Measurements from ENCODE around the gene JMJD7. TPM values are rescaled to one million over a fixed set of nuclear protein-coding genes. Genes with fewer than 3 reads are reported as not detected.
"Not testable (repeated sequence)": the region's sequence is repeated elsewhere in the genome, so short reads cannot be mapped to it uniquely, and the experiment has no call there.

JMJD7 gene
- polyA plus RNA-seq, 1 donor from 2014 or later: 15.6 TPM

DNA sequence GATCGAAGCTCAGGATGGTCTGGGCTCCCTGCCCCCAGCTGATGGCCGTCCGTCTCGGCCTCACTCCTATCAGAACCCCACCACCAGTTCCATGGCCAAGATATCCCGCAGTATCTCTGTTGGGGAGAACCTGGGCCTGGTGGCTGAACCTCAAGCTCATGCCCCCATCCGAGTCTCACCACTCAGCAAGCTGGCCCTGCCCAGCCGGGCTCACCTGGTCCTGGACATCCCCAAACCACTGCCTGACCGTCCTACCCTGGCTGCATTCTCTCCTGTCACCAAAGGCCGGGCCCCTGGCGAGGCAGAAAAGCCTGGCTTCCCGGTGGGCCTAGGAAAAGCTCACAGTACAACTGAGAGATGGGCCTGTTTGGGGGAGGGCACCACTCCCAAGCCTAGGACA is 4.4 kb upstream of the JMJD7 start:
- no peaks in the 10 kb centered on the region for H3K9me3 Mint-ChIP-seq
- no peaks in the 10 kb centered on the region for H3K27me3 Mint-ChIP-seq
- peaks cover 2% of the 10 kb centered on the region for H3K36me3 Mint-ChIP-seq
- H3K27ac Mint-ChIP-seq: no peak overlapping the region
- peak overlapping the region in 1 of 4 donors; percentile 32 for H3K4me3 Mint-ChIP-seq
- H3K4me1 Mint-ChIP-seq: peaks cover 2 to 7% (median 4%) of the 10 kb centered on the region in 3 donors

DNA sequence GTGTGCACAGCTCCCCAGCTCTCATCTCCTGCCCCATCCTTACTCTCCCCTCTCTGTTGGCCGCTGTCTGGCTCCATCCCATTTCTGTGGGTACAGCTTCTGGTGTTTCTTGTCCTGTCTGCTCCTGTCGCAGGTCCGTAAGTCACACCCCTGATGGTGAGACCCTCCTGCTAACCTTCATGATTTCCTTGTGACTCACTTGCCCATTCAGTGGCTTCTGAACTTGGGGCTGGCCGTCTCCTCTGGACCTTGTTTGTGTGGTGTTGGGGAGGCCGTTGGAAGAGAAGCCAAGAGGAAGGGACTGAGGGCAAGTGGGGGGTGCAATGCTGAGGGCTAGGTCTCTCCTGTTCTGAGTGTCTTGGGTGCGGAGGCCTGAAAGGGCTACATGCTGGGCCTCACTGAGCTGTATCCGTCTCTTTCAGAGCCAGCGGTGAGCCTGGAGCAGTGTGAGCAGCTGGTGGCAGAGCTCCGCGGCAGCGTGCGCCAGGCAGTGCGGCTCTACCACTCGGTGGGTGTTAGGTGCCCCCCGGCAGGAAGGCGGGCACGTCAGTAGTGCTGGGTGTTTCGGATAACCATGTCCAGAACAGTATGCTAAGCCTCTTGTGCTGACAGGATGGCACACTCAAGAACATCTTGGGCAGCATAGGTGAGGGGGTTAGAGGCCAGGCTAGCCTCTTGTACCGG is 3.7 kb upstream of the JMJD7 start:
- H3K27me3 Mint-ChIP-seq: peaks cover 5% of the 10 kb centered on the region
- peaks cover 7 to 12% (median 9%) of the 10 kb centered on the region in 3 donors for H3K4me1 Mint-ChIP-seq
- no peaks in the 10 kb centered on the region for H3K9me3 Mint-ChIP-seq
- H3K4me3 Mint-ChIP-seq: peak overlapping the region in 2 of 4 donors; percentile 18 to 68
- H3K27ac Mint-ChIP-seq: no peak overlapping the region
- no peaks in the 10 kb centered on the region for H3K36me3 Mint-ChIP-seq

DNA sequence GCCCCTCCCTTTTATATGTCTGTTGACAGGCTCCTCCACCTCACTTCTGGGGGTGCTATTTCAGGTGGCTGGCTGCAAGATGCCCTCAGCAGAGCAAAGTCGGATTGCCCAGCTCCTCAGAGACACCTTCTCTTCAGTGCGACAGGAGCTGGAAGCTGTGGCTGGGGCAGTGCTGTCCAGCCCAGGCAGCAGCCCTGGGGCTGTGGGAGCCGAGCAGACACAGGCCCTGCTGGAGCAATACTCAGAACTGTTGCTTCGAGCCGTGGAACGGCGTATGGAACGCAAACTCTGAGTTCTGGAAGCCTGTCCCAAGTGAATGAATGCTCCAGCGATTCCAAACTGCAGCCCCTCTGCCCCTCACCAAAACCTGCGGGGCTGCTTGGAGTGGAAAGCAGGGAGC is 2.7 kb upstream of the JMJD7 start:
- Mint-ChIP-seq H3K27me3 (peaks cover 5% of the 10 kb centered on the region), H3K4me3 (peak overlapping the region in 1 of 4 donors; percentile 68), H3K36me3 (no peaks in the 10 kb centered on the region), H3K4me1 (peaks cover 7 to 12% (median 9%) of the 10 kb centered on the region in 3 donors), H3K9me3 (no peaks in the 10 kb centered on the region), H3K27ac (no peak overlapping the region)

DNA sequence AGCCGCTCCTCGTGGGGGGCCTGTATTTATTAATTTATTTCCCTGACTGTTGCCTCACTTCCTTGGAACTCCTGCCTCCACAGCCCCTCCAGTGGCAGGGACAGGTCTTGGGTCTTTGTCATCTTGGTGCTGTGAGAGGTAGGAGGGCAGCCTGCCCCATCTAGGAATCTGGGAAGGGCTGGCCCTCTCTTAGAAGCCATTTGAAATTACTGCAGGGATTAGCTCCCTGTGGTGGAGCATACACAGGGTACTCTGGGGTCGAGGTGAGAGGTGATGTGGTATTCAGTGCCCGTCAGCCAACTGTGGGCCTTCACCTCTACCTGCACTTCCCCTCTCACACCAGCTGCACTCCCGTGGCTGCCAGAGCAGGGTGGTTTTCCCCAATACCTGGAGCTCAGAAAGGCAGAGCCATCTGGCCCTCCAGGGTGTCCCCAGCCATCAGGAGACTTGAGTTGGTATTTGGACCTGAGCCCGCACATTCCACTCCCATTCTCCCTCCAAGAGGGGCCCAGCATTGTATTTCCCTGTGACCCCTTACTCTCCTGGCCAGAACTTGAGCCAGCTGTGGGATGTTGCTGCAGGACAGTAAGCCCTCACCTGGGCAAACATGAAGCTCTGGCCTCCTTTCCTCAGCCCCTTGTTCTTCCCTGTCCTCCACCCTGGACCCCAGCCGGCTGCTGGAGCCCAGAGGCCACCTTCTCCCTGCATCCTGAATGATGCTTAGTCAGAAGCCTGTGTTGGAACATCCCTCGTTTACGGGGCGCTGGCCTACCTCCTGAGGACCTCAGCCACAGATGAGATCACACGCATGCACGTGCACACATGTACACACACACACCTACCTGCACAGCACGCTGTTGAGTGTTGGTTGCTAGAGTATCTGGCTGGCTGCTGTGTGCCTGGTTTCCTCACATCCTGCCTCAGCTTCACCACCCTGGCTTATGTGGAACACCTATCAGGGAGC is 2.0 kb upstream of the JMJD7 start:
- Mint-ChIP-seq H3K4me3 (peak overlapping the region; percentile 54 to 90 (median 80)), H3K27me3 (peaks cover 5% of the 10 kb centered on the region), H3K9me3 (no peaks in the 10 kb centered on the region), H3K27ac (peak overlapping the region in 1 of 3 donors; percentile 9), H3K4me1 (peaks cover 7 to 12% (median 9%) of the 10 kb centered on the region in 3 donors), H3K36me3 (no peaks in the 10 kb centered on the region)

DNA sequence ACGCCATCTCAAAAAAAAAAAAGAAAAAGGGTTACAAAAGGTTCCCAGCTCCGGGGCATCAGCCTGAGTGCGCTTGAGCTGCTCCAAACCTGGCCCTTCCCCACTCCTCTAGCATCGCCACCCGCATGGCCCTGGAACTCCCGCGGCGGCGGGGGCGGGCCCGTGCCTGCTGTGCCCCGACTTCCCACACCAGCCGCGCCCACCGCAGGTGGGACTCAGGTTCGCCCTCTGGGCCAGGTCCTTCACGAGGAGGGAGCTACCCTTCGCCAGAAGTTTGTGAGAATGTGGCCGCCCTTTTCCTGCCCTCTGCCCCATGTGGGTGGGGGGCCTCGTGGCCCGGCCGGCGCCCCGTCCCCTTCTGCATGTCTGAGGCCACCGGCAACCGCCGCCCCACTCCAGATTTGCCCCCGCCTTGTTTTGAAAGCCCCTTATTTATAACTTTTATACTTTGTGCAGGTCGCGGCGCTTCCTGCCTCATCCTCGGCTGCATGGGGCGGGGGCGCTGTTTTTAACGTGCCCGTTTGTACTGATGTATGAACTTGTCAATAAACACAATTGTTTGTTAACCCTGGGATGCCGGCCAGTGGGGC is 507 bp upstream of the JMJD7 start:
- Mint-ChIP-seq H3K27ac (peak overlapping the region; percentile 13 to 76 (median 66)), H3K4me1 (peaks cover 7 to 14% (median 9%) of the 10 kb centered on the region in 3 donors), H3K27me3 (peaks cover 5% of the 10 kb centered on the region), H3K4me3 (peak overlapping the region; percentile 85 to 100 (median 96)), H3K36me3 (no peaks in the 10 kb centered on the region), H3K9me3 (no peaks in the 10 kb centered on the region)

DNA sequence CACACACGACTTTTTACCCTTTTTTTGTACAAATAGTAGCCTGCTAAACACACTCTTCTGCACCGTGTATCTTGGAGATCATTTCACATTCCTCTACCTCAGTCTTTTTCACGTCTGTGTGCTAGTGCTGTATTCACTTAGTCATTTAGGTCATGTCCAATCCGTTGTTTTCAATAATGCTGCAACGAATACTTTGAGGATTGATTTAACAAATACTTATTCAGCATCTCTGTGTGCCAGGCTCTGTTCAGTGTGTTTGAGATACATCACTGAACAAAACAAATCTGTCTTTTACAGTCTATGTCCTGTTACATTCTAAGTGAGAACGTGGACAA is 882 bp downstream of the JMJD7 start:
- H3K27me3 Mint-ChIP-seq: peaks cover 5% of the 10 kb centered on the region
- H3K4me3 Mint-ChIP-seq: peak overlapping the region; percentile 85 to 100 (median 96)
- peak overlapping the region in 1 of 3 donors; percentile 66 for H3K27ac Mint-ChIP-seq
- peaks cover 14 to 21% (median 17%) of the 10 kb centered on the region in 3 donors for H3K4me1 Mint-ChIP-seq
- H3K9me3 Mint-ChIP-seq: no peaks in the 10 kb centered on the region
- peaks cover 3% of the 10 kb centered on the region for H3K36me3 Mint-ChIP-seq

DNA sequence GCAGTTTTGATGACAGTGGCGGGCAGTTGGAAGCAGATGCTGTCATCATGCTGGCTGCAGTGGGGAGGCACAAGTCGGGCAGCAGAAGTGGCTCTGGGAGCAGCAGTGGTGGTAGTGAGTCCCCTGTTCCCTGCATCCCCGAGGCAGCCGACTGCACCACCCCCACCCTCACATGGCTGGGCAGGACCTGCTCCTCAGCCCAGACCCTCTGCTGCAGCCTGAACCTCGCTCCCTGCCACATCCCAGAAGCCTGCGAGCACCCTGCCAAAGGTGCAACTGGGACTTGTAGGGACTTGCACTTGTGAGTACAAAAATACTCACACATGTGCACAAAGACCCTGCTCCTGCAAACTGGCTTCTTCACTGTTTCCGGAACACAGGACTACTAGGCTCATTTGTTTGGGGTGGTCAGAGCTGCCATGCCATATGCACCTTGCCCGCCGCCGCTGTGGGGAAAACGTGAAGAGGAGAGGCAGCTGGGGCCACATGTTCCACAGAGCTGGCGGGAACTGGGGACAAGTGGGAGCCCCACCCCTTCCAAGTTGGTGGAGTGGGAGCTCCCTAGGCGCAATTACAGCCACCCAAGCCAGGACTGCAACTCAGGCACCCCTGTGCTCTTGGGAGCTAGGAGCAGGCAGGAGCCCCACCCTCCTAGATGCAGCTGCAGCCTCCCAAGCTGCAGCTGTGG is 2.2 kb downstream of the JMJD7 start:
- peaks cover 3% of the 10 kb centered on the region for H3K36me3 Mint-ChIP-seq
- peaks cover 5% of the 10 kb centered on the region for H3K27me3 Mint-ChIP-seq
- no peaks in the 10 kb centered on the region for H3K9me3 Mint-ChIP-seq
- peaks cover 14 to 23% (median 17%) of the 10 kb centered on the region in 3 donors for H3K4me1 Mint-ChIP-seq
- H3K4me3 Mint-ChIP-seq: peak overlapping the region in 1 of 4 donors; percentile 24
- no peak overlapping the region for H3K27ac Mint-ChIP-seq

DNA sequence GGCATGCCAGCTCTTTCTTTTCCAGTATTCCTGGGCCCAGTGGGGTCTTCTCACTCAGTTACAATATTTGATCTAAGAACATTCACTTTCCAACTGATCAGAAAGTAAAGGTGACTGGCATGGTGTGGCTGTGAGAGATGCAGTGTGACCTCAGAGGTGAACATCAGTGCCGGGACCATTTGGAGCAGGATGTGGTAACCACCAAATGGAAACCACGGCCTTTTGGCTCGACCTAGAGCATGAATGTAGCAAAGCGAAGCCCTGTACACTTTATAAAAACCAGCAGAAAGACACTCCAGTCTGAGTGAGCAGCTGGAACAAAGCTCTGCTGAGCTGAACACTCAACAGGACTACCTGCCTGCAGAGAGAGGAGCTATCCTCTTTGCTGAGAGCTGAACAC is 3.4 kb downstream of the JMJD7 start:
- not testable (repeated sequence) for H3K9me3 Mint-ChIP-seq, H3K27ac Mint-ChIP-seq, H3K36me3 Mint-ChIP-seq, H3K27me3 Mint-ChIP-seq
- Mint-ChIP-seq H3K4me3 (peak overlapping the region in 2 of 4 donors; percentile 12 to 16), H3K4me1 (peaks cover 14 to 23% (median 17%) of the 10 kb centered on the region in 3 donors)

DNA sequence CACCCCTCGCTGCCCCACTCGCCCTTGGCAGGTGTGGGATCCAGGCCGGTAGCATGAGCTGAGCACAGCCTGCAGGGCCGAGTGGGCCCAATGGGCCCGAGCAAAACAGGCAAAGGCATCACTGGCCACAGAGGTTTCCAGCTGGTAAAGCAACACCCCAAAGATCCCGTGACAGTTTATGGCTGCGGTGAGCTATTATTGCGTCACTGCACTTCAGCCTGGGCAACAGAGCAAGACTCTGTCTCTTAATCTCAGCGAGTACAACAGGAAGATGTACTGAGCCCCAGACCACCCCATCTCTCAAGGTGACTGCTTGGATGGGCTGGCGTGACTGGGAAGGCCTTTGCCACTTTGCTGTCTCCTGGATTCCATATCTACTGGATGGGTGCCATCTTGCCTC is 4.3 kb downstream of the JMJD7 start:
- Mint-ChIP-seq H3K27ac (peak overlapping the region in 1 of 3 donors; percentile 22), H3K27me3 (peaks cover 5% of the 10 kb centered on the region), H3K36me3 (peaks cover 3% of the 10 kb centered on the region), H3K4me1 (peaks cover 14 to 21% (median 16%) of the 10 kb centered on the region in 3 donors), H3K4me3 (no peak overlapping the region), H3K9me3 (no peaks in the 10 kb centered on the region)

DNA sequence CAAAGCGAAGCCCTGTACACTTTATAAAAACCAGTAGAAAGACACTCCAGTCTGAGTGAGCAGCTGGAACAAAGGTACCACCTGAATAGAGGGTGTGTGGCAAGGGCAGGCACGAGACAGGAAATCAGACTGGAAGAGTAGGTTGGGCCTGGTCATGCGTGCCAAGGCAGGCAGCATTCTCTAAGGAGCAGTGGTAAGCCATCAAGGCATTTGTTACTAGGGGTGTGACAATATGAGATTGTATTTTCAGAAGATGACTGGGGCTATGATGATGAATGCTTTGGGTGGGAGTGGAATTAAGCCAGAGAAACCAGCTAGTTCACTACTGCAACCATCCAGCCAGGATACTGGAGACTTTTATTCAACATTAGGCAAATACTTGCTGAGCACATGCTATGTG is 5.0 kb downstream of the JMJD7 start:
- Mint-ChIP-seq H3K4me3 (peak overlapping the region in 2 of 4 donors; percentile 33 to 58), H3K27me3 (peaks cover 5% of the 10 kb centered on the region), H3K4me1 (peaks cover 14 to 19% (median 14%) of the 10 kb centered on the region in 3 donors), H3K27ac (peak overlapping the region in 2 of 3 donors; percentile 22 to 53), H3K36me3 (peaks cover 3% of the 10 kb centered on the region), H3K9me3 (no peaks in the 10 kb centered on the region)

DNA sequence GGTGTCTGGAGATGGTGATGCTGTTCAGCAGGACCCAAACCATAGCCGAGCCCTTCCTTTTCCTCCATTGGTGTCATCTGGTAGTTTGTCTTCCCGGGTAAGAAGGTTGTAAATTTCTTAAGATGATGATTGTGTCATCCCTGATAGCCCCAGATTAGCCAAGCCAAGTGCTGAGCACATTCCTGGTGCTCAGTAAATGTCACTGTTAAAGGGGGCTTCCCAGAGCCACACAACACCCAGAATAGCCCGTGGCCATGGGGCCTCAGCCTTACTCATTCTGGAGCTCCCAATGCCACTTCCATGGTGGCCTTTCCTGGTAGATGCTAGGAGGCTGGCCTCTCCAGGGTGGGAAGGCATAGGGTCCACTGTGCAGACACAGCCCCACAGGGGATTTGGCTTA is 6.2 kb downstream of the JMJD7 start:
- H3K4me3 Mint-ChIP-seq: no peak overlapping the region
- H3K27ac Mint-ChIP-seq: no peak overlapping the region
- H3K9me3 Mint-ChIP-seq: no peaks in the 10 kb centered on the region
- H3K36me3 Mint-ChIP-seq: peaks cover 3% of the 10 kb centered on the region
- peaks cover 7 to 11% (median 8%) of the 10 kb centered on the region in 3 donors for H3K4me1 Mint-ChIP-seq
- no peaks in the 10 kb centered on the region for H3K27me3 Mint-ChIP-seq

DNA sequence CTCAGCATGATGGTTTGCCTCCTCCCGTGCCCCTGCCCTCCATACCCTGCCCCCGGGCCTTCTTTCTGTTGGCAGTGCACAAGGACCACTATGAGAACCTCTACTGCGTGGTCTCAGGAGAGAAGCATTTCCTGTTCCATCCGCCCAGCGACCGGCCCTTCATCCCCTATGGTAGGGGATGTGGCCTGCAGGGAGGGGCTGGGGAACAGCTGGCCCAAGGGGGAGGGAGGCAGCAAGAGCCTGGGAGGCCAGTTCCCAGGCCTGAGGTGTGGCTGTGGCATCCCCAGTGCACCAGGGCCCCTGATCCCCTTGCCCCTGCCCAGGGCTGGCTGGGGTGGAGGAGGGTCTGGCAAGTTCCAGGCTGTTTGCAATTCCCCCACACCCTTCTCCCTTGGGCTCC is 8.2 kb downstream of the JMJD7 start:
- Mint-ChIP-seq H3K36me3 (peaks cover 3% of the 10 kb centered on the region), H3K9me3 (no peaks in the 10 kb centered on the region), H3K27ac (no peak overlapping the region), H3K27me3 (no peaks in the 10 kb centered on the region), H3K4me1 (peaks cover 7 to 11% (median 8%) of the 10 kb centered on the region in 3 donors), H3K4me3 (no peak overlapping the region)

DNA sequence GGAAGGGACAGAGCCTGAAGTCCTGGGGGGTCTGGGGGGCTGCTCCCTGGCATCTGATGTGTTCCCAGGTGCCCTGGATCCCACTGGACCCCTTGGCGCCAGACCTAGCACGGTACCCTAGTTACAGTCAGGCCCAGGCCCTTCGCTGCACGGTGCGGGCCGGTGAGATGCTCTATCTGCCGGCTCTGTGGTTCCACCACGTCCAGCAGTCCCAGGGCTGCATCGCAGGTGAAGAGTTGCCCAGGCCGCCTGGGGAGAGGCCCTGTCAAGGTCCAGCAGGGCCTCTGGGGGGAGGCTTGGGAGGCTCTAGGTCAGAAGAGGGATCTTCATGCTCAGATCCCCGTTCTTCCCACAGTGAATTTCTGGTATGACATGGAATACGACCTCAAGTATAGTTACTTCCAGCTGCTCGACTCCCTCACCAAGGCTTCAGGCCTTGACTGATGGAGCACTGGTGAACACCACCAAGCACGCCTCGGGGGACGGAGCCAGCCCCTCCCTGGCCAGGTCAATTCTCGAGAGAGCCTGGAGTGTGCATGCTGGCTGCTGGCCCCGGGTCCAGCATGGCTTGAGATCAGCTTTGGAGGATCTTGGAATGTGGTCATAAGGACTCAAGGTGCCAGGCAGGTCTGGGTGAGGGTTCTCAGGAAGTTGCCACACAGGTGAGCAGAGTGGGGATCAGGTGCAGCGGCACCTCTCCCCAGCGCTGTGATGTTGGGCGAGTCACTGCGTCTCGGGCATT is 9.0 kb downstream of the JMJD7 start:
- Mint-ChIP-seq H3K4me1 (peaks cover 7 to 10% (median 8%) of the 10 kb centered on the region in 3 donors), H3K27me3 (no peaks in the 10 kb centered on the region), H3K9me3 (no peaks in the 10 kb centered on the region), H3K27ac (no peak overlapping the region), H3K36me3 (peaks cover 3% of the 10 kb centered on the region), H3K4me3 (no peak overlapping the region)

DNA sequence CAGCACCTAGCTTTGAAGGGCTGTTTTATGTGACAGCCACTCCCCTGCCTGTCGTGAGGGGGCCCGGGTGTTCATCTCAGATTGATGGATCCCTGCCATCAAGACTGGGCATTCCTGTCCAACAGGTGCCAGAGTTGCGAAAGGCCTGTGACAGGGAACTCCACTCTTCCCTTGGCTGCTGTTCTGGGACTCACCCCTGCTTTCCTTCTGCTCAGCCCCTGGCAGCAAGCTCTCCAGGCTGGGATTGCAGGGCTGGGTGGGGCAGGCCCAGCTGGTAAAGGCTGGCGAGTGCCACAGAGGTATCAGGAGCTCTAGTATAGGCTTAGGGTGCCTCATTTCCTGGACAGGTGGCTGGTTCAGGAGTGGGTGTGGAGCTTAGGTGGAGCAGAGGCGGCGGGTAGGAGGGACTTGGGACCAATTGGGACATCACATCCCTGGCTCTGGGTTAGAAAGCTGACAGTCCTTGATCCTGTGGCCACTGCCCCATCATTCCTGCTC is 10.6 kb downstream of the JMJD7 start, which contains the start of gene PLA2G4B:
Gene PLA2G4B (plus strand): TSS at position 448 of the 498 bp plus-strand sequence. CDS start 67 bp downstream, outside the sequence.
- H3K27ac Mint-ChIP-seq: no peak within 1 kb of the TSS
- H3K27me3 Mint-ChIP-seq: no peaks in the 10 kb centered on the region
- H3K36me3 Mint-ChIP-seq: peaks cover 3% of the 10 kb centered on the region
- no peaks in the 10 kb centered on the region for H3K9me3 Mint-ChIP-seq
- H3K4me1 Mint-ChIP-seq: peaks cover 0 to 2% (median 0%) of the 10 kb centered on the region in 3 donors
- peak within 1 kb of the TSS in 1 of 4 donors; percentile 23 for H3K4me3 Mint-ChIP-seq

Data from IgD-negative memory B cell (primary cell).